ENCODE measurements around the gene CCDC158. TPM values are rescaled to one million over a fixed set of nuclear protein-coding genes. Genes with fewer than 3 reads are reported as not detected.

The CCDC158 gene
- total and polyA plus RNA-seq, 2 donors (not counting 3 experiments of a cell fraction or from before 2014, with no cell fraction given), result not detected

DNA sequence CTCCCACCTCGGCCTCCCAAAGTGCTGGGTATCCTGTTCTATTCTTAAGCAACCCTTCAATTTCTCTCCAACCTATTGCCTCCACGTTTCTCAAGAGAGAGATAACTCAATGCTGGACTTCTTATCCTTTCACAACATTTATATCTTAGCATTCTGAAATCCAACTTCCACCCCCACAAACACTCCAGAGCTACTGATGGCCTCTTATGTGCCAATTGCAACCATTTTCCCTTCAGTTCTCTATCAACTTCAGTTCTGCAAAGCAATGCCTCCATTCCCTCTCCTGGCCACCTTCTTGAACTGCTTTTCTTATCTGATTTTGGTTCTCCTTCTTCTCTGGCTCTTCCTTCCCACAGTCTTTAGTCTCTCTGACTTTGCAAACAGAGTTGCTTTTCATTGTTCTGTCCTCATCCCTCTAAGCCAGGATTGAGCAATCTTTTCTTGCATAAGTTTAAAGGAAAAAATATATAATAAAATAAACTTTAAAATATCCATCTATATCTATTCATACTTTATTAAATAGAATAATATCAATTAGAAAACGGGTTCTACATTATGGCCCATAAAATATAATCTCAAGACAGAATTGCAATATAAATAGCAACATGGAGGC is 118.0 kb downstream of the CCDC158 start:
- ChIA-PET POLR2A (no interaction called here), CTCF (interaction anchor here (1.0 kb wide), 1 partner anchor 75 kb away, joined by 3 read pairs; no protein-coding TSS in a partner anchor)
- DNase-seq (ENCODE audit: low read depth, low spot score) (no peak), FAIRE-seq (no peak)
- Histone ChIP-seq H3K36me3 (ENCODE audit: control insufficient read depth in 2 of 2, extremely low read depth in 1 of 2, insufficient read depth in 2 of 2, low read length in 2 of 2) (no peaks in the 10 kb centered on the region), H3K4me2 (ENCODE audit: insufficient read depth, low read length) (no peak overlapping the region), H3K9me3 (replicated peaks; ENCODE audit: control insufficient read depth, insufficient read depth, low read length) (no peaks in the 10 kb centered on the region), H3K4me3 (replicated peaks in 1 of 3; ENCODE audit: insufficient read depth in 1 of 3, low read depth in 1 of 3, low read length in 3 of 3) (no peak overlapping the region), H4K20me1 (replicated peaks; ENCODE audit: control insufficient read depth, extremely low read depth, insufficient read depth, low read length) (no peaks in the 10 kb centered on the region), H3K27ac (ENCODE audit: insufficient read depth, low read depth, low read length) (no peak overlapping the region), H2AFZ (ENCODE audit: low read depth, low read length) (no peak overlapping the region), H3K79me2 (ENCODE audit: control insufficient read depth, insufficient read depth, low read length) (no peaks in the 10 kb centered on the region), H3K27me3 (ENCODE audit: control insufficient read depth in 2 of 2, insufficient read depth in 2 of 2, low read length in 2 of 2) (peaks cover 0 to 2% of the 10 kb centered on the region in 2 experiments), H3K9ac (replicated peaks; ENCODE audit: extremely low read depth, insufficient read depth, low read length) (no peak overlapping the region), H3K4me1 (ENCODE audit: control insufficient read depth, extremely low read depth, insufficient read depth, low read length) (peaks cover 6% of the 10 kb centered on the region), H3K9me1 (replicated peaks; ENCODE audit: control insufficient read depth, extremely low read depth, insufficient read depth, low read length) (no peaks in the 10 kb centered on the region)
- intact Hi-C loops (cut with micrococcal nuclease) (no loop called here), dilution Hi-C loops (cut with MboI; ENCODE audit: extremely low pct_ligation_motif_present, low sequenced_read_pairs) (no loop called here)
- TF ChIP-seq POLR2AphosphoS5 (IDR thresholded peaks at IDR 0.05; ENCODE audit: insufficient read depth, low read depth, low read length) (no peak), FOS (IDR thresholded peaks at IDR 0.05; ENCODE audit: borderline replicate concordance, insufficient read depth, low read length) (no peak), CTCF (IDR thresholded peaks at IDR 0.05; ENCODE audit: extremely low read depth in 1 of 2, insufficient read depth in 1 of 2, low read depth in 1 of 2, low read length in 2 of 2) (no peak), EZH2 (IDR thresholded peaks at IDR 0.05; ENCODE audit: borderline replicate concordance, low read depth, low read length, severe bottlenecking) (no peak), MYC (IDR thresholded peaks at IDR 0.05; ENCODE audit: low read depth, low read length) (no peak), POLR2A (IDR thresholded peaks at IDR 0.05; ENCODE audit: low read depth, low read length) (no peak), JUN (IDR thresholded peaks at IDR 0.05; ENCODE audit: borderline replicate concordance, insufficient read depth, insufficient read length, low read depth) (no peak), GATA2 (IDR thresholded peaks at IDR 0.05; ENCODE audit: insufficient read depth, insufficient read length, low read depth, low read length) (no peak), MAX (IDR thresholded peaks at IDR 0.05; ENCODE audit: insufficient read depth, insufficient read length) (no peak)
- BruUV-seq (replicated peaks), result no TSS peak

Measured in endothelial cell of umbilical vein (primary cell).